ENCODE results near the gene SCAMP2.
"Not testable (repeated sequence)": the region's sequence is repeated elsewhere in the genome, so short reads cannot be mapped to it uniquely, and the experiment has no call there.

The SCAMP2 gene

GRCh38 chr15:74873036-74873755 lies at the start of gene SCAMP2:
TSS of gene SCAMP2 (minus strand) at chr15:74873365. CDS start at chr15:74873255, 110 bp downstream.
- DNase-seq, result peak; percentile 85

- no peak for DNase-seq
Observed at GRCh38 chr15:74920456-74920855, 47.3 kb upstream of the SCAMP2 start.

GRCh38 chr15:74917676-74918075 lies 44.5 kb upstream of the SCAMP2 start:
- no peak for DNase-seq

GRCh38 chr15:74913799-74914198 lies 40.6 kb upstream of the SCAMP2 start:
- DNase-seq, result not testable (repeated sequence)

- DNase-seq, result no peak
Observed at GRCh38 chr15:74913041-74913440, 39.9 kb upstream of the SCAMP2 start.

- DNase-seq, result no peak
Observed at GRCh38 chr15:74908635-74909034, 35.5 kb upstream of the SCAMP2 start.

GRCh38 chr15:74907163-74907870 lies 34.2 kb upstream of the SCAMP2 start:
- no peak for DNase-seq

- peak; percentile 67 for DNase-seq
Observed at GRCh38 chr15:74906450-74907162, 33.4 kb upstream of the SCAMP2 start, which contains the start of gene FAM219B. TSS of gene FAM219B (minus strand) at chr15:74906851. CDS start at chr15:74906800, 51 bp downstream.

- peak; percentile 29 for DNase-seq
Observed at GRCh38 chr15:74906067-74906449, 32.9 kb upstream of the SCAMP2 start.

- DNase-seq, result no peak
Observed at GRCh38 chr15:74904190-74904805, 31.1 kb upstream of the SCAMP2 start.

GRCh38 chr15:74903676-74904075 lies 30.5 kb upstream of the SCAMP2 start:
- DNase-seq, result no peak

- no peak for DNase-seq
Observed at GRCh38 chr15:74902295-74903075, 29.3 kb upstream of the SCAMP2 start.

- peak; percentile 37 for DNase-seq
Observed at GRCh38 chr15:74901612-74902063, 28.5 kb upstream of the SCAMP2 start.

- DNase-seq, result no peak
Observed at GRCh38 chr15:74897300-74897701, 24.1 kb upstream of the SCAMP2 start.

GRCh38 chr15:74896316-74896715 lies 23.2 kb upstream of the SCAMP2 start:
- no peak for DNase-seq

- DNase-seq, result no peak
Observed at GRCh38 chr15:74895830-74896229, 22.7 kb upstream of the SCAMP2 start.

- not testable (repeated sequence) for DNase-seq
Observed at GRCh38 chr15:74894383-74894782, 21.2 kb upstream of the SCAMP2 start.

- DNase-seq, result peak; percentile 32
Observed at GRCh38 chr15:74893627-74894026, 20.5 kb upstream of the SCAMP2 start.

- no peak for DNase-seq
Observed at GRCh38 chr15:74892931-74893330, 19.8 kb upstream of the SCAMP2 start.

GRCh38 chr15:74892313-74892712 lies 19.1 kb upstream of the SCAMP2 start:
- DNase-seq, result no peak

- no peak for DNase-seq
Observed at GRCh38 chr15:74891469-74891868, 18.3 kb upstream of the SCAMP2 start.

GRCh38 chr15:74890665-74890960 lies 17.4 kb upstream of the SCAMP2 start:
- DNase-seq, result no peak

Measured in activated effector memory CD4-positive, alpha-beta T cell treated with Interleukin-2 at 50 U/mL for 16 hours (primary cell).